ENCODE data around the gene TPH1.

The TPH1 gene

DNA sequence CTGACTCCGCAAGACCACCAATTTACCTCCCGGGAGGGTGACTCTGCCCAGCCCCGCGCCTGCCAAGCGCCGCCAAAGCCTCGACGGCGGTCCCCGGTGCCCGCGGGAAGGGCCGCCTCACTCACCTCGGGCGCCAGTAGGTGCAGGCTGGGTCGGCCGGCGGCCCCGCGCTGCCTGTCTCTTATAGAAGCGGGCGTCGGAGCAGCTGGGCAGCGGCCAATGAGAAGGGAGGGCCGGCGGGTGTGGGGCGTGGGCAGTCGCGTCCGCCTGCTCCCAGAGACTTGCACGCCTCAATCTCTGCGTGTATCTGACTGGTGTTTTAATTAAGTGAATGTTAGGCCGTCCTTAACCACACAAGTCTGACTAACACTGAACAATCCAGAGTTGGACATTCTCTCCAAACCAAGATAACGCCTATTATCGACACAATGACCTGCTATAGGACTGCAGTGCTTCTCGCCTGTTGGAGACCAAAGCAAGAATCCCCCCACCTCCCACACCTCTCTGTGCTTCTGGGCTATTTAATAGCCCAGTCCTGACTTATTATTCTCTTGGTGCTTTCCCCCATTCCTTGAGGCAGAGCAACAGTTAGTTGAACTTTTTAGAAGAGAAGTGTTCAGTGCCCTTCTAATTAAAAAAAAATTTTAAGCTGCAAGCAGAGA is at the start of gene TPH1:
Gene TPH1, minus strand, starts transcription at position 154 of the 662 bp plus-strand sequence. CDS start 5,507 bp downstream, outside the sequence.
- DNase-seq (ENCODE audit: low spot score): no peak

DNA sequence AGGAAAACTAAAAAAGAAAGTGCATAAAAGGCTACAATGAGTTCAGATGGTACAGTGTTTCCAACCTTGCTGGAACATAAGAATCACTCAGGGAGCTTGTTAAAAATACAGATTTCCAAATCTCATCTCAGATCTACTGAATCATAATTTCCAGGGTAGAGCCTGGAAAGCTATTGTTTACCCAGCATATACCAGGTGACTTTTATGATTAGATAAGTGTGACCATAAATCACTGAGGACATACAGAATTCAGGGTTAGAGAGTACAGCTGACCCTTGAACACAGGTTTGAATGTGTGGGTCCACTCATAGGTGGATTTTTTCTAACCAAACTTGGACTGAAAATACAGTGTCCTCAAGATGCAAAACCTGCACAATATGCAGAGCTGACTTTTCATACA is 47.9 kb upstream of the TPH1 start:
- DNase-seq (ENCODE audit: low spot score): no peak

DNA sequence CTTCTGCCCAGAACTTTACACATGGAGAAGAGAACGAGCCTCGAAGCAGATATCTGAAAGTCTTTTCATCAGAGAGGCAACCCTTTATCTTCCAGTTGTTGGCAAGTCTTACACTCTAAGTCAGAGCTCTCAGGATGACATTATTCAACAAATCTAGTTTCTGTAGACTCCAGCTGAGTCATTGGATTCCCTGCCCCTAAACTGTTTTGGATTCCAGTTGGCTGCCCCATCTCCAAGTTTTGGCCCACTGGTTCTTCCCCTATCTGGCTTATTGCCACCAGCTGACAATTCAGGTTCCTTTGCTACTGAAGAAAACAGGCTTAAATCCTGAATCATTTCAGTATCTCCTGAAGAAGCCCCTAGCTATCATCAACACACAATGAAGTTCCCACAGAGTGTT is 45.7 kb upstream of the TPH1 start:
- no peak for DNase-seq (ENCODE audit: low spot score)

DNA sequence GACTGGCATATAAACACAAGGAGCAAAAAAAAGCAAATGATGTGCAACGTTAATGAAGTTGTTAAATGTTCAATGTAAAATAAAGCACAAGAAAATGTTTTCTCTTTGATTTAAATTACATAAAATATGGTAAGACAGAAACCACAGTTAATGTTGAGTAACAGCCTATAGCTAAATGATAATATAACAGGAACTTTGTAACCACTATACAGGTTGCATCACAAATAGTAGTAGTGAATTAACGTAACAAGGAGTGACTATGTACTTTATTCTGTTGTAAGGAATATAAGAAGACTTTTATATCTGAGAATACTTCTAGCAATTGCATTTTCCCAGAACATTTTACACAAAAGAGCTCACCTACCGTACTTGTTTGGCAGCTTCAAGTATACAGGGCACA is 42.9 kb upstream of the TPH1 start:
- no peak for DNase-seq (ENCODE audit: low spot score)

DNA sequence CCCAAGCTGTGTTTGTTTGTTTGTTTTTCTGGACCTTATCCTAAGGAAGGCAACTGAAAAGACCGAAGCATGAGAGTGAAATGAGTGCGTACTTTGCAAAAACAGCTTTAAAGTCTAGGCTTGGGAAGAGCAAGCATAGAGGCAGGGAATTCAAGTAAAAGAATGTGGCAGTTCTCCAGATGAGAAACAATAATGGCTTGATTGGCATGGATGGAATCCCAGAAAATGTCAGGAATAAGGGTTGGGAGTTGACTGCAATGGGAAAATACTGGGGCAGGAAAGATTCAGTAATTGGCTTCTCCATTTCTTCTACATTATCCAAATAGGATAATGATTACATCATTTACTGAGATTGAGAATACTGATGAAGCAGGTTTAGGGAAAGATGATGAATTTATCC is 42.3 kb upstream of the TPH1 start:
- no peak for DNase-seq (ENCODE audit: low spot score)

DNA sequence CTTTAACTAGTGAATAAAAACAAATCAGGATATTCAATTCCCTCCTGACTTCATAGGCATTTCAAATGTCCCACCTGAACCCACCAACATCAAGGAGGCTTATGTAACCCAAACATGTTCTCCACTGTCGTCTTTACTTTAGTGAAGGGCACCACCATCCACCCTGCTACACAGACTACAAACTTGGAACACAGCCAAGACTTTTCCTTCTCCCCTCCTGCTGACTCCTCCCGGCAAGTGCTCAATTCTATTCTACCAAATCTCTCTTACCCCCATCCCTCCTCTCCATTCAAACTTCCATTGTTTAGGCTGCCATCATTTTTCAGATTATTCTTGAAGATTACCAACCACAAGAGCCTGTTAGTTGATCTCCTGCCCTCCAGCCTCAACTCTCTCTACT is 35.5 kb upstream of the TPH1 start:
- no peak for DNase-seq (ENCODE audit: low spot score)

DNA sequence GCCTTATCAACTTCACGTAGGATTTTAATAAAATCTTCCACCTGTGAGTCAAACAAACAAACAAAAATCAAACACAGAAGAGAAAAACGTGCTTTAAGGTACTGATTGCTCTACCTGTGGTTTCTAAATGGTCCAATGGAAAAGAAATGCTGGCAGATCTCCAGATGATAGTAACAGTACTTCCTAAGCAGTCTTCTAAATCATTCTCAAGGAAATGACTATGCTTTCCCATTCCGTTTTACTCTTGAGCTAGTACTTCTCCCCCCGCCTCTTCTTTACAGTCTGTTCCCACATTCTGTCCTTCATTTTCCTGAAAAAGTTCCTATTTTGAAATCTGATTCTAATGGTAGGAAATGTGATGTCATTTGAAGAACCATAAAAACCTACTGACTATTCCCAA is 34.4 kb upstream of the TPH1 start:
- no peak for DNase-seq (ENCODE audit: low spot score)

DNA sequence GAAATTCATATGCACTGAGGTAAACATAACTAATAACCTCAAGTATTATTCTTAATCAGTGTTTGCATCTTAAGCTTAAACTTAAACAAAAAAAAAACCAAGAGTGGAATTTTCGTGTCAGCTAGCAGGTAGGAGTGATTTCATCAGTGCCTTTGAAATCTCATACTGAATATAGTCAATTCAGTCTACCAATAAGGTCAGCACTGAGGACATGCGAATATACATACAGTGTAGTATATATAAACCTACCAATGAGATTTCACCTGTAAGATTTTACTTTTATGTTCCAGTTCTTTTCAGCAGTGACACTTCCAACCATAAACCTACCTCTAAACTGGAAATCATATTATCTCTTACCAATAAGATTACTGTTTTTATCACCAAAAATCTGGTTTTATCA is 32.8 kb upstream of the TPH1 start:
- no peak for DNase-seq (ENCODE audit: low spot score)

DNA sequence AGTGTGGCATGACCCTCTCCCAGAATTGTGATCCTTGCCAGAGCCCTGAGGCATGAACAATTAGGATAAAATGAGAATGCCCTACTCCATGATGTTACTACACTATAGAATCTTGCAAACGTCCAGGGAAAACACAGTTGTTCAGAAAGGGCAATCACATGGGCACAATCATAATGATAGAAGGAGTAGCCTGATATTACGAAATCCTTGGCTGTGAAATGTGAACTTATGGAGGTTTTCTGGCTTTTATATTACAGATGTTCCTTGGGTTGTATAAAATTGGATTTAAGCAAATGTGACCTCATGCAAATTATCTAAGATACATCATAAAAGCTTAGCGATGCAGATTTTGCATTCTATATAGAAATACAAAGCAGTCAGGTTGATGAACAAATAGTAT is 29.4 kb upstream of the TPH1 start:
- no peak for DNase-seq (ENCODE audit: low spot score)

DNA sequence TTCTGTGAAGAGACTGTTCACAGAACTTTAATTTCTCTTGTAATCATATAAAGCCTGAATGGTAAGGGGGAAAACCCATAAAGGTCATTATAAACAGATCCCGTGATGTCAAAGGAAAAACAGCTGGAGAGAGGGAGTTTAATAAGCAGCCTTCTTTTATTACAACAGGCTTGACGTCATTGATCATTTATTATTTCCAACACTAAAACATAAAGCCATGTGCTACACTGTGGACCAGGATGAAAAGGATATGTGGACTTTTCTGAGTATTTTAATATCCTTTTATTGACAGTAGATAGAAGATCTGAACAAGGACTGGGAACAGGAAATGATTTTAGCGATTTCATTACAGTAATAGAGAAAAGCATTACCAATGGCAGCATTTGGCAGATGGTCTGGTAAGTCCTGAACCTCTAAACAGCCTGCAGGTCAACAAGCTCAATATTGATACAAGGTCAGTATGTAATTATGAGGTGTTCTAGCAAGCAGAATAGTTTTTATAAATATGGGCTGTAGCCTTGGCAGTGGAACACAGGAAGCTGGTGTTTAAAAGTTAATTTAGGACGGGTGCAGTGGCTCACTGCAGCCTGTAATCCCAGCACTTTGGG is 25.1 kb upstream of the TPH1 start:
- DNase-seq (ENCODE audit: low spot score): no peak

DNA sequence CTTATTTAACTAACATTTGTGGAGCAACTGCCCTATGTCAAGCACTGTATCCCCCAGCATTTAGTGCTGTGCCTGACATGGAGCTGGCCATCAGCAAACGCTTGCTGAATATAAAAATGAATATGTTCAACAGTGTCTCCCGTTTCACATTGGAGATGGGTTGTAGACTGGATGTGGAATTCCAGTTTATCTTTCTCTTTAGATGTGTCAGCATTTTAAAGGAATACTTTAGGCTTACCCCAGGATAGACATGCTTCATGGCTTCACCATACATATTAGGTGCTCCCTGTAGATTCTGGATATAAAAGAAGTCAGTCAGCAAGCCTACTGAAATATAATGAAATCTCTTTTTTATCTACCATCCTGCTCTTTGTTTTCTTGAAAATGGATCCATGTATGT is 21.3 kb upstream of the TPH1 start:
- no peak for DNase-seq (ENCODE audit: low spot score)

DNA sequence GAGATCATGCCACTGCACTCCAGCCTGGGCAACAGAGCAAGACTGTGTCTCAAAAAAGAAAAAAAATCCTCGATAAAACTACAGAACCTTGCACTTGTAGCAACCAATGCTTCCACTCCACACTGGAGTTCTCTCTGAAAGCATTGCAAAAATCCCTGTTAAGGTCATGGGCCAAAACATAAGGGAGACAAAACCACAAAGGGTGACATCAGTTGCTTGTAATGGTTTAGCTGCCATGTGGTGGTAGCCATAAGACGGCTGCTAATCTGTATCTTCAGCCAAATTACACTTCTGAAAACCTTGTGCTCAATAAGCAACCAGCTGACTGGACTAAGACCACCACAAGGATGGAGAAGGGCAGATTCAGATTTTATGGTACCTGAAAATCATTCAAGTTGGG is 20.6 kb upstream of the TPH1 start:
- DNase-seq (ENCODE audit: low spot score): no peak

DNA sequence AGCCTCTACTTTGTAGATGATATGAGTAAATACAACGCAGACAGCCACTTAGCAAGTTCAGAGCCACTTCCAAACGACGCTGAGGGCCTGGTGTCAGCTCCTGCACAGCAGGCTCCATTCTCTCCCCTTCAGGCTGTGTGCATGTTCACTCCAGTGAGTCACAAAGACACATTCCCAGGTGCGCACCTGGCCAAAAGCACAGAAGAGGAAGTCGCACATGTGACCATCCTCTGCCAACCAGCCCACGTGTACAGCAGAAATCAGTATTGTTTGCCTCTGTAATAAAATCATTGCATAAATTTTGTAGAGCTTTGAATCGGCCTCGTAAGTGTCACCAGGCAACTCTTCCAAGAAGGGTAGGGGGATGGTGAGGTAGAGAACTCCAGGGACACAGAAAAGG is 19.5 kb upstream of the TPH1 start:
- DNase-seq (ENCODE audit: low spot score): no peak

DNA sequence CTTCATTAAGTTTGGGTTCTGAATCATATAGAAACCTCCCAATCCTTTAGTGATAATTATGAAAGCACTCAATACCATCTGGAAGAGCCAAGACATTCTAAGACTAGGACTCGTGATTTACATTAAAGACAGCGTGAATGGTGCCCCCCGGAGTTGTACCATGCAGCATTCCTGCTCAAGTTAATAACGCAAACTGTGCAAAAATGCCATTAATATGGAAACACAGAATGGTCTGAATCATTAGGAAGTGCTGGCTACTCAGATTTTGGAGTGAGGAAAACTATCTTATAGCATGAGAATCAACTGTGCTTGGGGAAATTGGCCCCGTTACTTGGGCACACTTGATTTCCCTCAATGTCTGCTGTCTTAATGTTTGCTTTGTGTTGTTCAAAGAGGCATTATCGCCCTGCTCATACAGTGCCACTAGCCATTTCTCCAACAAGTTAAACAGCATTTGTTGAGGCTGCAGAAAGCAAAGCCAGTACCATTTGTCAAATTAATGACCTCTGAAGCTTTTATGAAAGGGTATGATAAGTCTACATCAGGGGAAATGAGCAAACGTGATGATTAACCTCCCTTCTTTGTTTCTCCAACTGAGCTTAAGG is 18.5 kb upstream of the TPH1 start:
- no peak for DNase-seq (ENCODE audit: low spot score)

DNA sequence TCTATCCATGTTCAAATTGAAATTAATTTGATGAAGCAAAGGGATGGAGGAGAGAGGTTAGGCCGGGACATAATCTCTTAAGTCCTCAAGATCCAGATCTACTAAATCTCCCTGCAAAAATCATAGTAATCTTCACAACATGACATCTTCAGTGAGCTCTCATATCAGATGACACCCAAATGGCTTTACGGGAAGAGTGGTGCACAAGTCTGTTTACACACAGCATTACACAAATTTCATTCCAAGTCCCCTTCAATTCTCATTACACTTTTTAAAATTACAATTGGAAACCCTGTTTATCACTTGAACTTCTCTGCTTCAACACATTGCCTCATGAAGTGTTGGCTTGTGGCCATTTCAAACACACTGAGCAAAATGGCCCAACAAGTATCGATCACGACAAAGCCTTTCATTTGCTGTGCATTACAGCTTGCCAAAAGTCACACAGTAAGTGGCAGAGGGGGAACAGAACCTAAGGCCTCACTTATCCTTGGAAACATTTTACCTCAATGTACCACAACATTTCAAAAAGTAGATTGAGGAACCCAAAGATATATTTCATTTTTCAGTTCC is 17.9 kb upstream of the TPH1 start:
- no peak for DNase-seq (ENCODE audit: low spot score)

DNA sequence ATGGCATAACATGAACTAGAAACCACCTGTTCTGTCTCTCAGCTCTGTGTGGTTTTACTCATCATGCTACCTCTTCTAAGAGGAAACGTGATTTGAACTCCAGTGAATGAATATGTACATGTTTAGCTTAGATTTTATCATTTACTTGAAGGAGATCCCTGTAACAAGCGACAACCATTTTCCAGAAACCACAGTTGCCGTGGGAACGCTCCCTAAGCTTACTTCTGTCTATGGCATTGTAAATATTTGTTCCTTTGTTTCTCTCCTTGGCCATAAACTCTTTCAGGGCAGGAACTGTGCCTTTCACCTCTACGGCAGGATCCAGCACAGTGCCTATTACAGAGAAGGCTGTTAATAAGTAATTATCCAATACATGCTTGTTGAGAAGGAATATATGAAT is 17.1 kb upstream of the TPH1 start:
- DNase-seq (ENCODE audit: low spot score): no peak

DNA sequence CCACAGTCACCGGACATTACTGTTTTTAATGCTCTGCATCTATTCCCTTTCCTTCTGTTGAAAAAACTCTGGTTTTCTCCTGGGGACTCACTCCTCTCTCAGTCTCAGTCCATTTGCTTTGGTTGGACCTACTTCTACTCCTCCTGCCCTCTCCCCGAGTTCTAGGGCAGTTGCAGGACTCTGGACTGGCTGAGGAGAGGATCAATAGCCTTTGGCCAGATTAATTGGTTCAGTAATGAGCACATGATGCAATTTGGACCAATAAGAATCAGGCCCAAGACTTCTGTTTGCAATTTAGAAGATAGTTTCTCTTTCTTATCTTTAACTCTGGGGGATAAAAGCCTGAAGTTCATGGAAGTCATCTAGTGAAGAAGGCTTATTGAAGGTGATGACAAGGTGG is 15.3 kb upstream of the TPH1 start:
- no peak for DNase-seq (ENCODE audit: low spot score)

DNA sequence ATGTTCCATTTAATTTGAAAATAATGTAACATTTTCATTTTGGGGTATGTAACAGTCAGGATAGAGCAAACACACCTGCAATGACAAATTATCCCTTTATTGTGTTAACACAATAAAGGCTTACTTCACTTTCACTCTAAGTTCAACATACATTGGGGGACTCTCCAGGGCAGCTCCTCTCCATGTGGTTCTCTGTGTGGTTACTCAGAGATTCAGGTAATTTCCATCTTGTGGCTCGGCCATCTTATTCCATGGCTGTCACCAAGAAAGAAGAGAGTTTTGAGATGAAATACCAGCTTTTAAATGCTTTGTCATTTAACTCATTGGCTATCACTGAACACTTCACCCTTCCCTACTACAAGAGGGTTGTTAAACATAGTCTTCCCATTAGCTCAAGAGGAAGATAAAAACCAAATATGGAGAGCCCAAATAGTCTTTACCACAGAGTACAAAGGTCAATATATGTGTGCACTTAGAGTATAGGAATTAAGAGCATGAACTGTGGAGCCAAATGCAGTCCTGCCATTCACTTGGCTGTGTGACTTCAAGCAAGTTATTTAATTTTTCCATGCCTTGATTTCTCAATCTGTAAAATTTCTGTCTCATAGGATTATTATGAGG is 10.6 kb upstream of the TPH1 start:
- no peak for DNase-seq (ENCODE audit: low spot score)

DNA sequence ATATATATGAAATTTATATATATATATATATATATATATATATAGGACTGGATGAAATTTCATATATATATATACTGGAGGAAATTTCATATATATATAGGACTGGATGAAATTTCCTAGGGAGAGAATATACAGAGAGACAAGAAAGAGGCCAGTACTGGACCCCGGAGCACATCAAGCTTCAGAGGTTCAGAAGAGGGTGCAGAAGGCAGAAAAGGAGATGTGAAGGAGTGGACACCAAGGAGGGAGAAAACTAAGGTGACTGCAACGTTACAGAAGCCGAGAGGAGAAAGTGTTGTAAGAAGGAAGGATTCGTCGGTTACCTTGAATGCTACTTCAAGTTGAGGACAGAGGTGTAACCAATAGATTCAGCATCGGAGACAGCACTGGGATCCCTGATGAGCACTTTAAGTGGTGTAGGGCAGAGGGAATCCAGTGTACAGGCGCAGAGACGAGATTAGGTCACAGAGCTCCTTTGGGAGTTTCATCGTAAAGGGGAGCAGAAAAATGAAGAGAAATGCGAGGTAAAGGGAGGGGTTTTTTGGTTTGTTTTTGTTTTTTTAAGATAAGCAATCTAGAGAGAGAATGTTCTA is 8.5 kb upstream of the TPH1 start:
- no peak for DNase-seq (ENCODE audit: low spot score)

DNA sequence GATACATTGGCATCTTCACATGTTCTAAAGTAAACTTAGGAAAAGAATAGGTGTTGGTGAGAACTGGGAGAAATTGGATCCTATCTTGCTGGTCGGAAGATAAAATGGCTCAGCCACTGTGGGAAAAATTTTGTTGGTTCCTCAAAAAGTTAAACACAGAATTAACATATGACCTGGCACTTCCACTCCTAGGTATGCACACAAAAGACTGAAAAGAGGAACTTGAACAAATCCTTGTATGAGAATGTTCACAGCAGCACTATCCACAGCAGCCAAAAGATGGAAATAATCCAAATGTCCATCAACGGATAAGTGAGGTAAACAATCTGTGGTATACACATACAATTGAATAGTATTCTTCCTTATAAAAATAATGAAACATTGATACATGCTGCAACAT is 4.8 kb upstream of the TPH1 start:
- DNase-seq (ENCODE audit: low spot score): no peak

DNA sequence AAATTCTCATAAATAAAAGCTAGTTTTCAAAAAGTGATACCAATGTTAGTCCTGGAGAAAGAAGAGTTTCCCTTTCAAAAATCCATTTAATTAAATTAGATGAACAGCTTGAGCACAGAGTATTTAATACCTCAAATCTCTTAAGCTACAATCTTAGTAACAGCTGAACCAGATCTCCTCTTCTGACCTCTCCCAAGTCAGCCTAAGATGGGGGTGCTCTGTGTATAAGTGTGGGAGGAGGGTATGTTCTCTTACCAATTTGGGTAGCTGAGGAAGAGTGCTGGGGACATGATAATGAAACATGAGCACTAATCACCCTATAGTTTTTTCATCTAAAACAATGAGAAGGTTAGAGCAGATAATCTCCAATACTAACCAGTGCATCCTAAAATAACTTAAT is 9.6 kb downstream of the TPH1 start:
- DNase-seq (ENCODE audit: low spot score): no peak

DNA sequence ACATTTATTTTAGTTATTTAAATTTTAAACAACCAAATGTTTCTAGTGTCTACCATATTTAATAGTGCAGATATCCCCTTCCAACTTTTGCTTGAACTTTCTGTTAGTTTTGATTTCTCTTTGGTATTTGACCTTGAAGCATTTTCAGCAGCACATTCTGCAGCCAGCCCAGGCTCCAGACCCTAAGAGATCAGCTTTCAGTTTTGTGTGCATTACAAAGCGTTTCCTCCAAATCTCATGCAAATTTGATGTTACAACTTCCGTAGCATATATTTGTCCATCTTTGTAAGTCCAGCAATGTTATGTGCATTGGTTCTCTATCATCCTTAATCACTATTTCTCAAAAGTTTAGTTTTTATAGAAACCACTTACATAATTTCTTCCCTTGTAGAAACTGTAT is 18.6 kb downstream of the TPH1 start:
- no peak for DNase-seq (ENCODE audit: low spot score)

DNA sequence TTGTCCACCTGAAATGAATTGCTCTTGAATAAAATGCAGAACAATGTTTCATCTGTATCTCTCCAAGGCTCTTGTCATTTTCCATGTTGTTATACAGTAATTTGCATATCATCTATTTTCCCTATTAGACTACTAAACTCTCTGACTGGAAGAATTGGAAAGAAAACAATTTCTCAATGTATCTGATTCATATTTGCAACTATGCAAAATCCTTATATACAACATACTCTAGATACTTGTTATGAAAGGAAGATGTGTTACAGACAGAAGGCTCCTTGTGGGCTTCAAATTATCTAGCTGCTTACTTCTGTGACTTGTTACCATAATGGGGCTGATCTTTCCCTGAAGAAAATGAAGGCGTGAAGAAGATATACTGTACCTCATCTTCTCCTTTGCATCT is 23.6 kb downstream of the TPH1 start:
- no peak for DNase-seq (ENCODE audit: low spot score)

Measured in RKO (cell line).